Measurements from ENCODE around the gene CXorf66. TPM values are rescaled to one million over a fixed set of nuclear protein-coding genes. Genes with fewer than 3 reads are reported as not detected.

CXorf66 gene
- not detected for total RNA-seq

- Histone ChIP-seq H3K36me3 (no peaks in the 10 kb centered on the region), H3K27me3 (no peaks in the 10 kb centered on the region), H3K4me3 (no peak within 1 kb of the TSS), H3K27ac (no peak within 1 kb of the TSS), H3K9me3 (no peaks in the 10 kb centered on the region), H3K4me1 (no peaks in the 10 kb centered on the region)
- DNase-seq: no peak
- TF ChIP-seq CTCF (IDR thresholded peaks at IDR 0.05): no peak
- no peak for TF ChIP-seq POLR2A (IDR thresholded peaks at IDR 0.05)
Measured at GRCh38 chrX:139965421-139965820, at the start of gene CXorf66. Gene CXorf66 (minus strand): TSS chrX:139965521. CDS start chrX:139965496, 25 bp downstream.

- H3K27ac ChIP-seq: no peak overlapping the region
- H3K36me3 ChIP-seq: no peaks in the 10 kb centered on the region
- no peaks in the 10 kb centered on the region for H3K9me3 ChIP-seq
- H3K27me3 ChIP-seq: no peaks in the 10 kb centered on the region
- no peak overlapping the region for H3K4me3 ChIP-seq
- no peak for TF ChIP-seq POLR2A (IDR thresholded peaks at IDR 0.05)
- no peak for TF ChIP-seq CTCF (IDR thresholded peaks at IDR 0.05)
- DNase-seq: no peak
- H3K4me1 ChIP-seq: no peaks in the 10 kb centered on the region
Measured at GRCh38 chrX:139982856-139983255, 17.5 kb upstream of the CXorf66 start.

GRCh38 chrX:139974471-139974870 is 9.2 kb upstream of the CXorf66 start:
- Histone ChIP-seq H3K27me3 (no peaks in the 10 kb centered on the region), H3K4me3 (no peak overlapping the region), H3K36me3 (no peaks in the 10 kb centered on the region), H3K4me1 (no peaks in the 10 kb centered on the region), H3K9me3 (no peaks in the 10 kb centered on the region), H3K27ac (no peak overlapping the region)
- no peak for DNase-seq
- TF ChIP-seq POLR2A (IDR thresholded peaks at IDR 0.05) (no peak), CTCF (IDR thresholded peaks at IDR 0.05) (no peak)

- Histone ChIP-seq H3K36me3 (no peaks in the 10 kb centered on the region), H3K27ac (no peak overlapping the region)
- DNase-seq: no peak
Measured at GRCh38 chrX:139972629-139973624, 7.6 kb upstream of the CXorf66 start.

GRCh38 chrX:139972113-139972512 is 6.8 kb upstream of the CXorf66 start:
- Histone ChIP-seq H3K27ac (no peak overlapping the region), H3K4me3 (no peak overlapping the region), H3K9me3 (no peaks in the 10 kb centered on the region), H3K27me3 (no peaks in the 10 kb centered on the region), H3K4me1 (no peaks in the 10 kb centered on the region), H3K36me3 (no peaks in the 10 kb centered on the region)
- no peak for TF ChIP-seq CTCF (IDR thresholded peaks at IDR 0.05)
- TF ChIP-seq POLR2A (IDR thresholded peaks at IDR 0.05): no peak
- DNase-seq: no peak

More at GRCh38 chrX:139972629-139973624, 7.6 kb upstream of the CXorf66 start:
- Histone ChIP-seq H3K4me3 (no peak overlapping the region), H3K9me3 (no peaks in the 10 kb centered on the region), H3K27me3 (no peaks in the 10 kb centered on the region), H3K4me1 (no peaks in the 10 kb centered on the region)
- TF ChIP-seq CTCF (IDR thresholded peaks at IDR 0.05) (no peak), POLR2A (IDR thresholded peaks at IDR 0.05) (no peak)

Data from Peyer's patch (tissue), 4 donors.